Esophagus (tissue), 2 donors: ENCODE results near the gene FSTL1. TPM values are rescaled to one million over a fixed set of nuclear protein-coding genes. Genes with fewer than 3 reads are reported as not detected.

Experiments used
- H3K27ac ChIP-seq, 2 donors: one replicate each; pipeline ENCODE4 v1.5.1; 2013; ENCODE audit warnings: low read depth in 2 of 2, mild to moderate bottlenecking in 2 of 2, inconsistent platforms in 1 of 2, low read length in 1 of 2, moderate library complexity in 1 of 2
- H3K27me3 ChIP-seq, 2 donors: one replicate each; pipeline ENCODE4 v1.6.1; 2013; ENCODE audit warnings: low read length in 2 of 2, control low read depth in 1 of 2, mild to moderate bottlenecking in 1 of 2; ENCODE audit not compliant: insufficient read depth in 2 of 2, control insufficient read depth in 1 of 2
- H3K36me3 ChIP-seq, 2 donors: one replicate each; pipeline ENCODE4 v1.6.1; 2013; ENCODE audit warnings: low read length in 1 of 2; ENCODE audit not compliant: control insufficient read depth in 2 of 2, insufficient read depth in 2 of 2
- H3K4me1 ChIP-seq, 2 donors: one replicate each; pipeline ENCODE4 v1.6.1; 2013; ENCODE audit warnings: low read length in 1 of 2; ENCODE audit not compliant: control insufficient read depth in 2 of 2, insufficient read depth in 2 of 2
- H3K4me3 ChIP-seq, 2 donors: one replicate each; pipeline ENCODE4 v1.5.1; 2013; ENCODE audit warnings: low read length in 2 of 2, mild to moderate bottlenecking in 2 of 2, low read depth in 1 of 2, moderate library complexity in 1 of 2
- H3K9me3 ChIP-seq, 2 donors: one replicate each; pipeline ENCODE4 v1.6.1; 2013; ENCODE audit warnings: mild to moderate bottlenecking in 2 of 2, low read depth in 1 of 2, low read length in 1 of 2, moderate library complexity in 1 of 2; ENCODE audit not compliant: control insufficient read depth in 2 of 2, insufficient read depth in 1 of 2
- WGBS, 2 donors: extraction: QIAGEN DNeasy Blood & Tissue Kit; methylation state at CpG; one replicate each; pipeline ENCODE4 v1.1.7; 2013; 5-methylcytosine and 5-hydroxymethylcytosine counted together
- polyA plus RNA-seq, 2 donors: library from polyadenylated mRNA; stranded (reverse); fragments of 200-250 nt; gene quantifications; one replicate each; pipeline ENCODE4 v1.2.3, GENCODE V29; 2013
- donor health status: healthy with polysubstance abuse.
- donor health status: Bipolar disorder and iron deficiency.

The FSTL1 gene
- polyA plus RNA-seq, 2 donors = 5.4 to 10.7 TPM

- peak overlapping the region in 1 of 2 donors; percentile 16 for H3K27ac ChIP-seq
- H3K4me3 ChIP-seq = no peak overlapping the region
- 54 to 56% methylated on average over 4 of the region's 4 CpGs for WGBS, 2 donors
- no peaks in the 10 kb centered on the region for H3K9me3 ChIP-seq
- H3K36me3 ChIP-seq = no peaks in the 10 kb centered on the region
- peaks cover 3 to 6% of the 10 kb centered on the region in 2 donors for H3K4me1 ChIP-seq
- H3K27me3 ChIP-seq = no peaks in the 10 kb centered on the region
Measured at GRCh38 chr3:120435621-120436020, 15.2 kb downstream of the FSTL1 start.

DNA sequence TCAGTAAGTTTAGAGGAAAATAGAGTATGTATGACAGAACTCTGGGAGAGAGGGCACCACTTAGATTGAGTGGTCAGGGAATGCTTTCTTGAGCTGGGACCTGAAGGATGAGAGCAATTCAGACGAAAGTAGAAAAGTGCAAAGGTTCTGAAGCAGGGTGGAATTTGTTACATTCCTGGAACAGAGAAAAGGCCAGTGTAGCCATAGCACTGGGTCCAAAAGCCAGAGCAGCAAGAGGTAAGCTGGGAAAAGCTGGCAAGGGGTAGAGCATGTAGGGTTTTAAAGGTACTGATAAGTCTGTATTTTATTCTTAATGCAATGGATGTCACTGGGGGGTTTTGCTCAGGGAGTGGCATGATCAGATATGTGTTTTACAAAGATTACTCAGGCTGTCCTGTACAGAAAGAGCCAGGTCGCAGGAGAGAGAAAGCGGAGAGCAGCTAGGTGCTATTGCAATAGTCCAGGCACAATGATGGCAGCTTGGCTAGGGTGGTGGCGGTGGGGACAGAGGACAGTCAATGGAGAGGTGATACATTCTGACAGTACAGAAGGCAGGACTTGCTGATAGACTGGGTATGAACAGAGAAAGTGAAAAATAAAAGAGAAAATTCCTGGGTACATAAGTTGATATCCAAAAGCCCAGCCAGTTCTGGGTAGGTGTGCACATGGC, 17.0 kb downstream of the FSTL1 start:
- Histone ChIP-seq H3K4me1 (peaks cover under 1 to 6% of the 10 kb centered on the region in 2 donors), H3K36me3 (no peaks in the 10 kb centered on the region), H3K27ac (peak overlapping the region in 1 of 2 donors; percentile 18), H3K9me3 (no peaks in the 10 kb centered on the region), H3K27me3 (no peaks in the 10 kb centered on the region), H3K4me3 (no peak overlapping the region)
- 90 to 96% methylated on average over 4 of the region's 4 CpGs for WGBS, 2 donors

GRCh38 chr3:120432150-120432860, 18.5 kb downstream of the FSTL1 start:
- Histone ChIP-seq H3K9me3 (no peaks in the 10 kb centered on the region), H3K4me1 (peaks cover 0 to 5% of the 10 kb centered on the region in 2 donors), H3K27me3 (no peaks in the 10 kb centered on the region), H3K36me3 (no peaks in the 10 kb centered on the region), H3K4me3 (no peak overlapping the region), H3K27ac (peak overlapping the region; percentile 26 to 32)
- 72 to 91% methylated on average over 4 of the region's 4 CpGs for WGBS, 2 donors

GRCh38 chr3:120429921-120430361, 20.9 kb downstream of the FSTL1 start:
- Histone ChIP-seq H3K27me3 (no peaks in the 10 kb centered on the region), H3K36me3 (no peaks in the 10 kb centered on the region), H3K27ac (no peak overlapping the region), H3K4me3 (no peak overlapping the region), H3K9me3 (no peaks in the 10 kb centered on the region), H3K4me1 (peaks cover 1 to 2% of the 10 kb centered on the region in 2 donors)
- 74 to 75% methylated on average over 1 of the region's 1 CpG for WGBS, 2 donors

GRCh38 chr3:120428924-120429323, 21.9 kb downstream of the FSTL1 start:
- Histone ChIP-seq H3K27me3 (no peaks in the 10 kb centered on the region), H3K36me3 (no peaks in the 10 kb centered on the region), H3K9me3 (no peaks in the 10 kb centered on the region), H3K27ac (no peak overlapping the region), H3K4me3 (no peak overlapping the region), H3K4me1 (peaks cover under 1 to 3% of the 10 kb centered on the region in 2 donors)
- 71 to 90% methylated on average over 2 of the region's 2 CpGs for WGBS, 2 donors

GRCh38 chr3:120427201-120427600, 23.6 kb downstream of the FSTL1 start:
- H3K4me1 ChIP-seq = peaks cover 0 to 3% of the 10 kb centered on the region in 2 donors

GRCh38 chr3:120425572-120426250, 25.1 kb downstream of the FSTL1 start:
- 18 to 32% methylated on average over 1 of the region's 1 CpG for WGBS, 2 donors
- H3K36me3 ChIP-seq = no peaks in the 10 kb centered on the region
- no peaks in the 10 kb centered on the region for H3K9me3 ChIP-seq
- no peaks in the 10 kb centered on the region for H3K27me3 ChIP-seq
- H3K4me3 ChIP-seq = no peak overlapping the region
- H3K4me1 ChIP-seq = peaks cover 0 to 5% of the 10 kb centered on the region in 2 donors
- H3K27ac ChIP-seq = peak overlapping the region; percentile 36 to 39

More at GRCh38 chr3:120427201-120427600, 23.6 kb downstream of the FSTL1 start:
- no peak overlapping the region for H3K4me3 ChIP-seq
- no peaks in the 10 kb centered on the region for H3K27me3 ChIP-seq
- no peaks in the 10 kb centered on the region for H3K9me3 ChIP-seq
- H3K36me3 ChIP-seq = no peaks in the 10 kb centered on the region
- H3K27ac ChIP-seq = no peak overlapping the region

- no peaks in the 10 kb centered on the region for H3K27me3 ChIP-seq
- H3K27ac ChIP-seq = peak overlapping the region; percentile 8 to 46
- no peaks in the 10 kb centered on the region for H3K9me3 ChIP-seq
- H3K36me3 ChIP-seq = no peaks in the 10 kb centered on the region
- H3K4me1 ChIP-seq = peaks cover 0 to 5% of the 10 kb centered on the region in 2 donors
- WGBS, 2 donors = 50 to 66% methylated on average over 5 of the region's 5 CpGs
- H3K4me3 ChIP-seq = no peak overlapping the region
Measured at GRCh38 chr3:120424976-120425570, 25.7 kb downstream of the FSTL1 start.

DNA sequence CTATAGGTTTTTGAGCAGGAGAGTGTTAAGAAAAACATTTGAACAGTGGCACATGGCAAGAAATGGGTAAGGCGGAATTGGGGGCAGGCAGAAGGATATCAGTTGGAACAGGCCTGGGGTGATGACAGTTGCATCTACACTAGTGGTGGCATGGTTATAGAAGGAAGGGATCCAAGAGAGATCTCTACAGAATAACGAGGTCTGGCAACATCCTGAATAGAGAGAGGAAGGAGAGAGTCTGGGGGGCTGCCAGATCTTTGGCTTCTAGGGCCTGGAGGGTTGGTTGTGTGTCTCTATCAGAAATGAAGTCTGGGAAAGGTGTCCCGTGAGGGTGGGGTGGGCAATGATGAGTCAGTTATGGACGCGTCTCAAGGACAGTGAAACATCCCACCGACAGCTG, 26.3 kb downstream of the FSTL1 start:
- no peaks in the 10 kb centered on the region for H3K9me3 ChIP-seq
- peaks cover 0 to 5% of the 10 kb centered on the region in 2 donors for H3K4me1 ChIP-seq
- no peaks in the 10 kb centered on the region for H3K36me3 ChIP-seq
- WGBS, 2 donors = 62 to 79% methylated on average over 6 of the region's 6 CpGs
- H3K27ac ChIP-seq = no peak overlapping the region
- H3K4me3 ChIP-seq = no peak overlapping the region
- H3K27me3 ChIP-seq = no peaks in the 10 kb centered on the region
